HL-60 (cell line): ENCODE measurements around the gene APOL1.
A peak's percentile ranks its signal among the peaks of the same experiment; 100 is the strongest.

Experiments used
- DNase-seq, 2 experiments: peaks; one replicate each; pipeline ENCODE4 v3.0.0-alpha.2; 2010 to 2020; ENCODE audit warnings: low read depth in 1 of 2, low spot score in 1 of 2
- H3K27ac ChIP-seq: fragments of 250-450 bp; sonication (Bioruptor Pico); replicated peaks from 2 replicates; pipeline ENCODE4 v1.5.1; 2020; ENCODE audit warnings: mild to moderate bottlenecking, moderate library complexity
- H3K27me3 ChIP-seq: fragments of 250-450 bp; sonication (Bioruptor Pico); 2 replicates; pipeline ENCODE4 v1.5.1; 2021; ENCODE audit warnings: mild to moderate bottlenecking, moderate library complexity; ENCODE audit not compliant: insufficient read depth, poor library complexity, severe bottlenecking
- H3K4me3 ChIP-seq: replicated peaks from 2 replicates; pipeline ENCODE4 v1.5.1; 2011; ENCODE audit warnings: mild to moderate bottlenecking, control low read depth, low read length; ENCODE audit not compliant: insufficient read depth
- CTCF ChIP-seq: IDR thresholded peaks from one replicate; pipeline ENCODE4 v1.5.1; 2011; ENCODE audit warnings: low read length, control low read depth, inconsistent platforms; ENCODE audit not compliant: insufficient read depth
- GABPA ChIP-seq: IDR thresholded peaks from 2 replicates; pipeline ENCODE4 v1.6.1; 2012; ENCODE audit warnings: low read depth
- POLR2AphosphoS5 ChIP-seq: IDR thresholded peaks from 2 replicates; pipeline ENCODE4 v1.6.1; 2012; ENCODE audit warnings: low read depth
- REST ChIP-seq: IDR thresholded peaks from 2 replicates; pipeline ENCODE4 v1.6.1; 2012; ENCODE audit warnings: low read depth; ENCODE audit not compliant: insufficient replicate concordance
- SPI1 ChIP-seq: IDR thresholded peaks from 2 replicates; pipeline ENCODE4 v1.6.1; 2012; ENCODE audit warnings: low read depth, mild to moderate bottlenecking, borderline replicate concordance

The APOL1 gene

GRCh38 chr22:36286096-36286957 is 33.4 kb downstream of the APOL1 start:
- no peak for TF ChIP-seq GABPA
- TF ChIP-seq CTCF, result peak; percentile 95
- no peak for TF ChIP-seq SPI1
- 0 out of 2 replicates have a peak, but pooled peaks have one; percentile 8 for TF ChIP-seq POLR2AphosphoS5
- no peak for TF ChIP-seq REST
- Histone ChIP-seq H3K27me3 (no peaks in the 10 kb centered on the region), H3K27ac (no peak overlapping the region), H3K4me3 (no peak overlapping the region)
- peak; percentile 39 to 65 for DNase-seq

GRCh38 chr22:36287881-36288515 is 35.1 kb downstream of the APOL1 start:
- no peak overlapping the region for H3K4me3 ChIP-seq
- H3K27ac ChIP-seq, result no peak overlapping the region
- H3K27me3 ChIP-seq, result no peaks in the 10 kb centered on the region
- no peak for DNase-seq
- TF ChIP-seq SPI1 (no peak), GABPA (no peak), CTCF (no peak), REST (no peak), POLR2AphosphoS5 (no peak)

GRCh38 chr22:36288571-36289405 is 35.9 kb downstream of the APOL1 start:
- TF ChIP-seq POLR2AphosphoS5, result no peak
- no peak for TF ChIP-seq SPI1
- TF ChIP-seq CTCF, result no peak
- TF ChIP-seq REST, result no peak
- no peak for TF ChIP-seq GABPA
- H3K27ac ChIP-seq, result no peak overlapping the region
- H3K27me3 ChIP-seq, result no peaks in the 10 kb centered on the region
- DNase-seq, result no peak
- no peak overlapping the region for H3K4me3 ChIP-seq
